Lower leg skin (tissue), 4 donors: Measurements from ENCODE around the gene RNF141. TPM values are rescaled to one million over a fixed set of nuclear protein-coding genes. Genes with fewer than 3 reads are reported as not detected.
A peak's percentile ranks its signal among the peaks of the same experiment; 100 is the strongest.

Source experiments
- DNase-seq, 2 donors: peaks; one replicate each; pipeline ENCODE4 v3.0.0-alpha.2; 2019; ENCODE audit warnings: low spot score in 2 of 2
- H3K4me3 ChIP-seq: fragments of 200-600 bp; sonication (generic); 2 replicates; pipeline ENCODE4 v1.5.1; 2017; ENCODE audit warnings: mild to moderate bottlenecking, low read depth; ENCODE audit not compliant: poor library complexity, severe bottlenecking
- CTCF ChIP-seq, 3 donors: fragments of 450-650 bp; IDR thresholded peaks; one replicate each; pipeline ENCODE4 v1.5.1; 2016; ENCODE audit warnings: antibody characterized with exemption in 3 of 3, mild to moderate bottlenecking in 3 of 3, moderate library complexity in 2 of 3
- POLR2A ChIP-seq, 2 donors: fragments of 450-650 bp; IDR thresholded peaks; one replicate each; pipeline ENCODE4 v1.6.1; 2016 to 2017; ENCODE audit warnings: antibody characterized with exemption in 2 of 2, mild to moderate bottlenecking in 1 of 2, moderate library complexity in 1 of 2
- WGBS, 2 donors: methylation state at CpG; one replicate each; pipeline ENCODE4 v1.1.5; 2018; 5-methylcytosine and 5-hydroxymethylcytosine counted together
- intact Hi-C: fragments of 100-400 bp; cut with DNase I; formaldehyde crosslinking; loops from one replicate; pipeline ENCODE4 v1.15.0; 2023; ENCODE audit warnings: low total_unique reads
- microRNA counts, 2 donors: library from miRNA; unstranded; fragments of <30 nt; microRNA quantifications; one replicate each; lab custom pipeline; 2016
- total RNA-seq, 4 donors: library from RNA; depleted of rRNA; stranded (reverse); fragments of >200 nt; gene quantifications; one replicate each; pipeline ENCODE4 v1.1.0, GENCODE V29; 2016

The RNF141 gene
- total RNA-seq, 4 donors from 2014 or later, result 70.6 to 74.9 (median 74.2) TPM

GRCh38 chr11:10476342-10476741 is 64.6 kb downstream of the RNF141 start:
- intact Hi-C loops, result no loop called here
- no peak overlapping the region for H3K4me3 ChIP-seq
- no peak for TF ChIP-seq CTCF (IDR thresholded peaks at IDR 0.05)
- TF ChIP-seq POLR2A (IDR thresholded peaks at IDR 0.05), result no peak

GRCh38 chr11:10474551-10474950 is 66.4 kb downstream of the RNF141 start:
- 97 to 100% methylated on average over 2 of the region's 2 CpGs for WGBS, 2 donors
- H3K4me3 ChIP-seq, result no peak overlapping the region
- intact Hi-C loops, result no loop called here
- DNase-seq, result peak in 1 of 2 donors; percentile 63
- no peak for TF ChIP-seq POLR2A (IDR thresholded peaks at IDR 0.05)
- TF ChIP-seq CTCF (IDR thresholded peaks at IDR 0.05), result no peak

More at GRCh38 chr11:10476342-10476741, 64.6 kb downstream of the RNF141 start:
- DNase-seq, result no peak
- 65 to 89% methylated on average over 1 of the region's 1 CpG for WGBS, 2 donors

- peak in 1 of 2 donors; percentile 36 for DNase-seq
- no peak overlapping the region for H3K4me3 ChIP-seq
- no peak for TF ChIP-seq POLR2A (IDR thresholded peaks at IDR 0.05)
- no peak for TF ChIP-seq CTCF (IDR thresholded peaks at IDR 0.05)
- 91 to 96% methylated on average over 4 of the region's 4 CpGs for WGBS, 2 donors
- intact Hi-C loops, result no loop called here
These were observed 67.6 kb downstream of the RNF141 start for GRCh38 chr11:10473371-10473770.

- 89 to 94% methylated on average over 5 of the region's 5 CpGs for WGBS, 2 donors
- intact Hi-C loops, result no loop called here
- no peak overlapping the region for H3K4me3 ChIP-seq
- TF ChIP-seq POLR2A (IDR thresholded peaks at IDR 0.05), result no peak
- no peak for TF ChIP-seq CTCF (IDR thresholded peaks at IDR 0.05)
- DNase-seq, result peak in 1 of 2 donors; percentile 45
These were observed 78.2 kb downstream of the RNF141 start for GRCh38 chr11:10462746-10463300.

MicroRNAs encoded within 50 kb of the gene (microRNA counts, 767-probe panel; counts per million panel counts)
- 0 to 358 counts per million in 2 donors for microRNA hsa-miR-4485 (lab: Ali Mortazavi, UCI)

Other genes with a start within 250 kb of the RNF141 start
- gene SBF2, start 247.0 kb downstream of the RNF141 start, total RNA-seq, result 10 to 100 TPM; 29.7 to 60.4 (median 36.0) TPM
- 100 to 1,000 TPM; 117 to 406 (median 299) TPM for gene ADM, start 236.1 kb downstream of the RNF141 start, total RNA-seq
- 10 to 100 TPM; 30.2 to 43.3 (median 32.6) TPM for gene AMPD3, start 85.9 kb downstream of the RNF141 start, total RNA-seq
- gene LYVE1, start 27.5 kb upstream of the RNF141 start, total RNA-seq, result 10 to 100 TPM; 14.3 to 29.0 (median 20.6) TPM
- 10 to 100 TPM in 1 of 4 donors, 1 to 10 TPM in 3; 2.0 to 10.9 (median 4.0) TPM for gene IRAG1, start 152.6 kb upstream of the RNF141 start, total RNA-seq
- gene CTR9, start 210.1 kb upstream of the RNF141 start, total RNA-seq, result 10 to 100 TPM; 27.8 to 31.8 (median 29.3) TPM